ENCODE results near the gene UBL5.

The UBL5 gene

GRCh38 chr19:9862938-9863337 is 35.2 kb downstream of the UBL5 start:
- no peak for DNase-seq (ENCODE audit: low read depth)
- no peak overlapping the region for H3K4me3 ChIP-seq (ENCODE audit: control insufficient read depth, low read depth, low read length)
- TF ChIP-seq CTCF (conservative IDR thresholded peaks at IDR 0.05; ENCODE audit: control insufficient read depth, insufficient read depth, low read depth, low read length), result no peak

GRCh38 chr19:9863759-9864158 is 36.0 kb downstream of the UBL5 start:
- no peak overlapping the region for H3K4me3 ChIP-seq (ENCODE audit: control insufficient read depth, low read depth, low read length)
- no peak for TF ChIP-seq CTCF (conservative IDR thresholded peaks at IDR 0.05; ENCODE audit: control insufficient read depth, insufficient read depth, low read depth, low read length)
- no peak for DNase-seq (ENCODE audit: low read depth)

GRCh38 chr19:9865732-9866501 is 38.2 kb downstream of the UBL5 start:
- no peak for DNase-seq (ENCODE audit: low read depth)
- no peak for TF ChIP-seq CTCF (conservative IDR thresholded peaks at IDR 0.05; ENCODE audit: control insufficient read depth, insufficient read depth, low read depth, low read length)
- H3K4me3 ChIP-seq (ENCODE audit: control insufficient read depth, low read depth, low read length), result no peak overlapping the region

- DNase-seq (ENCODE audit: low read depth), result peak; percentile 23
- TF ChIP-seq CTCF (conservative IDR thresholded peaks at IDR 0.05; ENCODE audit: control insufficient read depth, insufficient read depth, low read depth, low read length), result no peak
- H3K4me3 ChIP-seq (ENCODE audit: control insufficient read depth, low read depth, low read length), result no peak overlapping the region
Observed at GRCh38 chr19:9868983-9869617, 41.4 kb downstream of the UBL5 start.

- TF ChIP-seq CTCF (conservative IDR thresholded peaks at IDR 0.05; ENCODE audit: control insufficient read depth, insufficient read depth, low read depth, low read length), result no peak
- DNase-seq (ENCODE audit: low read depth), result no peak
- no peak overlapping the region for H3K4me3 ChIP-seq (ENCODE audit: control insufficient read depth, low read depth, low read length)
Observed at GRCh38 chr19:9871626-9872338, 44.1 kb downstream of the UBL5 start.

- TF ChIP-seq CTCF (conservative IDR thresholded peaks at IDR 0.05; ENCODE audit: control insufficient read depth, insufficient read depth, low read depth, low read length), result no peak
- no peak overlapping the region for H3K4me3 ChIP-seq (ENCODE audit: control insufficient read depth, low read depth, low read length)
- DNase-seq (ENCODE audit: low read depth), result no peak
Observed at GRCh38 chr19:9872618-9873242, 45.0 kb downstream of the UBL5 start.

Data from fibroblast of mammary gland (primary cell).